PC-9 (cell line): Measurements from ENCODE around the gene CHML. TPM values are rescaled to one million over a fixed set of nuclear protein-coding genes. Genes with fewer than 3 reads are reported as not detected.
"Not testable (repeated sequence)": the region's sequence is repeated elsewhere in the genome, so short reads cannot be mapped to it uniquely, and the experiment has no call there.

ENCODE experiments used
- BruUV-seq: library from RNA; stranded (reverse); fragments of 400-500 nt; replicated peaks from 2 replicates; lab custom pipeline; 2021; lab: Mats Ljungman, UMichigan
- CTCF ChIA-PET: fragments of 300-600 bp; sonication (Branson Sonifier 250); formaldehyde crosslinking; loops from one replicate; lab custom pipeline; 2022; ENCODE audit warnings: antibody characterized with exemption; lab: Charles Lee
- POLR2A ChIA-PET: fragments of 300-600 bp; sonication (Branson Sonifier 250); formaldehyde crosslinking; loops from one replicate; lab custom pipeline; 2022; ENCODE audit warnings: antibody characterized with exemption; ENCODE audit not compliant: unreplicated experiment; lab: Charles Lee
- DNase-seq, 2 experiments: peaks; one replicate each; pipeline versions ENCODE4 v3.0.0 to v3.0.0-alpha.2; 2015 to 2022; ENCODE audit warnings: mixed read lengths in 1 of 2
- H2AFZ ChIP-seq: fragments of 200-600 bp; sonication (generic); 2 replicates; pipeline ENCODE4 v1.8.1; 2017; ENCODE audit warnings: antibody characterized with exemption
- H3F3A ChIP-seq: fragments of 200-600 bp; sonication (generic); 2 replicates; pipeline ENCODE4 v1.8.1; 2017; ENCODE audit warnings: antibody characterized with exemption, mild to moderate bottlenecking, low read depth; ENCODE audit not compliant: insufficient read depth
- H3K27ac ChIP-seq: fragments of 200-600 bp; sonication (generic); 2 replicates; pipeline ENCODE4 v1.6.1; 2016; ENCODE audit warnings: mixed run types
- H3K27me3 ChIP-seq: fragments of 200-600 bp; sonication (generic); 2 replicates; pipeline ENCODE4 v1.6.1; 2016; ENCODE audit warnings: low read depth, mixed run types; ENCODE audit not compliant: insufficient read depth
- H3K36me3 ChIP-seq: fragments of 200-600 bp; sonication (generic); 2 replicates; pipeline ENCODE4 v1.6.1; 2016; ENCODE audit warnings: low read depth, mixed run types
- H3K4me1 ChIP-seq: fragments of 200-600 bp; sonication (generic); replicated peaks from 2 replicates; pipeline ENCODE4 v1.6.1; 2016; ENCODE audit warnings: mixed run types; ENCODE audit not compliant: insufficient read depth
- H3K4me2 ChIP-seq: fragments of 200-600 bp; sonication (generic); 2 replicates; pipeline ENCODE4 v1.6.1; 2017; ENCODE audit warnings: mixed run types
- H3K4me3 ChIP-seq: fragments of 200-600 bp; sonication (generic); 2 replicates; pipeline ENCODE4 v1.6.1; 2016; ENCODE audit warnings: mixed run types
- H3K79me2 ChIP-seq: fragments of 200-600 bp; sonication (generic); 2 replicates; pipeline ENCODE4 v1.6.1; 2017; ENCODE audit warnings: low read depth, mixed run types
- H3K9me2 ChIP-seq: fragments of 200-600 bp; sonication (generic); 2 replicates; pipeline ENCODE4 v1.8.1; 2017; ENCODE audit warnings: mild to moderate bottlenecking; ENCODE audit not compliant: insufficient read depth
- H3K9me3 ChIP-seq: fragments of 200-600 bp; sonication (generic); 2 replicates; pipeline ENCODE4 v1.8.1; 2016; ENCODE audit warnings: low read depth; ENCODE audit not compliant: insufficient read depth
- H4K20me1 ChIP-seq: fragments of 200-600 bp; sonication (generic); 2 replicates; pipeline ENCODE4 v1.8.1; 2017; ENCODE audit not compliant: insufficient read depth
- EZH2 ChIP-seq: fragments of 200-600 bp; sonication (generic); IDR thresholded peaks from 2 replicates; pipeline ENCODE4 v1.8.0; 2017; ENCODE audit warnings: antibody characterized with exemption, low read depth
- intact Hi-C: fragments of 100-400 bp; cut with micrococcal nuclease; formaldehyde crosslinking; loops from one replicate; pipeline ENCODE4 v1.10.0; 2022; ENCODE audit not compliant: unreplicated experiment
- total RNA-seq: library from RNA; stranded (reverse); gene quantifications from 2 replicates; pipeline ENCODE4 v1.2.3, GENCODE V29; 2021
- TF ChIP-seq, protein P1 (sequence below): fragments of 200-600 bp; sonication (generic); conservative IDR thresholded peaks from 2 replicates; pipeline ENCODE4 v1.6.1; 2017; ENCODE audit warnings: mixed run types, antibody characterized with exemption, mild to moderate bottlenecking, moderate library complexity

The CHML gene
- total RNA-seq, 1 experiment from 2014 or later, result 47.8 TPM

DNA sequence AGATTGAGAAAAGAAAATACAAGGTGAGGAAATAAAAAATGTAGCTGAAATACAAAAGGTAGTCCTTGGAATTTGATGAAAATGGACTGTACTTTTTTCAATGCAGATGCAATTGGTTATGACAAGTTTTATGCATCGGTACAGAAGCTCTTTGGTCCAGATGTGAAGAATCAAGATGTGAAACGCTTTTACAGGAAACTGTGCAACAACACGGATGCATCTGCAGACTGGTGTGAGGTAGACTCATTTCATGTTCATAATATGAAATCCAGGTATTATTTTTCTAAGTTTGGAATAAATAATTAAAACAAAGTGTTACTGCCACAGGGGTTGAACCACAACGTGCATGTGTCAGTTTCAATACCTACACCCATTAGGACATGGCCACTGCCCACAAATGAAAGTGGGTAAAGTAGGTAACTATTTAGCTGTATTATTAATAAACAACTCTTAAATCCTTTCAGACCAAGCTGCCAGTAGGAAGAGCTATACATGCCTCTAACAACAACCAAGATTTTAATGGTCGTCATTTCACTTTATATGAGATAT, 20.3 kb upstream of the CHML start:
- 0 out of 2 replicates have a peak, but pooled peaks cover 6% of the 10 kb centered on the region for H3F3A ChIP-seq
- no peaks in the 10 kb centered on the region for H3K9me3 ChIP-seq
- no peak overlapping the region for H3K27ac ChIP-seq
- no peaks in the 10 kb centered on the region for H4K20me1 ChIP-seq
- H3K27me3 ChIP-seq, result no peaks in the 10 kb centered on the region
- peaks cover 11% of the 10 kb centered on the region for H3K4me1 ChIP-seq
- no peak overlapping the region for H2AFZ ChIP-seq
- H3K4me3 ChIP-seq, result no peak overlapping the region
- ChIA-PET CTCF (no interaction called here), POLR2A (no interaction called here)
- BruUV-seq, result no TSS peak
- H3K36me3 ChIP-seq, result no peaks in the 10 kb centered on the region
- H3K79me2 ChIP-seq, result no peaks in the 10 kb centered on the region
- no peak for TF ChIP-seq EZH2
- TF ChIP-seq, protein P1, sequence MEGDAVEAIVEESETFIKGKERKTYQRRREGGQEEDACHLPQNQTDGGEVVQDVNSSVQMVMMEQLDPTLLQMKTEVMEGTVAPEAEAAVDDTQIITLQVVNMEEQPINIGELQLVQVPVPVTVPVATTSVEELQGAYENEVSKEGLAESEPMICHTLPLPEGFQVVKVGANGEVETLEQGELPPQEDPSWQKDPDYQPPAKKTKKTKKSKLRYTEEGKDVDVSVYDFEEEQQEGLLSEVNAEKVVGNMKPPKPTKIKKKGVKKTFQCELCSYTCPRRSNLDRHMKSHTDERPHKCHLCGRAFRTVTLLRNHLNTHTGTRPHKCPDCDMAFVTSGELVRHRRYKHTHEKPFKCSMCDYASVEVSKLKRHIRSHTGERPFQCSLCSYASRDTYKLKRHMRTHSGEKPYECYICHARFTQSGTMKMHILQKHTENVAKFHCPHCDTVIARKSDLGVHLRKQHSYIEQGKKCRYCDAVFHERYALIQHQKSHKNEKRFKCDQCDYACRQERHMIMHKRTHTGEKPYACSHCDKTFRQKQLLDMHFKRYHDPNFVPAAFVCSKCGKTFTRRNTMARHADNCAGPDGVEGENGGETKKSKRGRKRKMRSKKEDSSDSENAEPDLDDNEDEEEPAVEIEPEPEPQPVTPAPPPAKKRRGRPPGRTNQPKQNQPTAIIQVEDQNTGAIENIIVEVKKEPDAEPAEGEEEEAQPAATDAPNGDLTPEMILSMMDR, result no peak
- intact Hi-C loops, result no loop called here
- no peak overlapping the region for H3K4me2 ChIP-seq
- no peak for DNase-seq
- H3K9me2 ChIP-seq, result no peaks in the 10 kb centered on the region

DNA sequence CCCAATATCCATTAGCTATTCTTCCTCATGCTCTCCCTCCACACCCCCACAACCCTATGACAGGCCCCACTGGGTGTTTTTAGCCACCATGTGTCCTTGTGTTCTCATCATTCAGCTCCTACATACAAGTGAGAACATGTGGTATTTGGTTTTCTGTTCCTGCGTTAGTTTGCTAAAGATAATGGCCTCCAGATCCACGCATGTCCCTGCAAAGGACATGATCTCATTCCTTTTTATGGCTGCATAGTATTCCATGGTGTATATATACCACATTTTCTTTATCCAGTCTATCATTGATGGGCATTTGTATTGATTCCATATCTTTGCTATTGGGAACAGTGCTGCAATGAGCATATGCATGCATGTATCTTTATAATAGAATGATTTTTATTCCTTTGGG, 18.8 kb upstream of the CHML start:
- DNase-seq, POLR2A ChIA-PET, H3K36me3 ChIP-seq, H3K79me2 ChIP-seq, H3K27ac ChIP-seq, H3K9me2 ChIP-seq, H2AFZ ChIP-seq, intact Hi-C loops, CTCF ChIA-PET, H3K27me3 ChIP-seq, H3K4me3 ChIP-seq, H3K4me2 ChIP-seq, H3K9me3 ChIP-seq, H4K20me1 ChIP-seq, H3F3A ChIP-seq, BruUV-seq: not testable (repeated sequence)
- peaks cover 11% of the 10 kb centered on the region for H3K4me1 ChIP-seq

DNA sequence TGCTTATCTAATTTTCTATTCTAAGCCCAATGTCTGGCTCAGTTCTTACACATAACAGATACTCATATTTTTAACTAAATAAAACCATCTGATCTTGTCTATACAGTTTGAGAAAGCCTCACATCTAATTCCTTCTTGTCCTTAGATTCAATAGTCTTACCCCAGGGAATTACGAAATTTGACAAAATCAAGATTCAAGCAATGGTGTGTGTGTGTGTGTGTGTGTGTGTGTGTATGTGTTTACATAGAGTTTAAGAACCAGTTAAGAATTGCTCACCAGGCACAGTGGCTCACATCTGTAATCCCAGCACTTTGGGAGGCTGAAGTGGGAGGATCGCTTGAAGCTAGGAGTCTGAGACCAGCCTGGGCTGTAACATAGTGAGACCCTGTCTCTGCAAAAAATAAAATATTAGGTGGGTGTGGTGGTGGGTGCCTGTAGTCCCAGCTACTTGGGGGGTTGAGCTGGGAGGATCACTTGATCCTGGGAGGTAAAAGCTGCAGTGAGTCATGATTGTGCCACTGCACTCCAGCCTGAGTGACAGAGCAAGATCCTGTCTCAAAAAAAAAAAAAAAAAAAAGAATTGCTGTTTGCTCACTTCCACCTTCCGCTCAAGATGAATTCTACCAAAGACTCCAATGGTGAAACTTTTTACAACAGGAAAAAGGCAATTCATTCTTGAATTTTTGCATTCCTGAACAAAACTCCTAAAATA, 18.1 kb upstream of the CHML start:
- H3K4me2 ChIP-seq, result no peak overlapping the region
- BruUV-seq, result no TSS peak
- H3K36me3 ChIP-seq, result no peaks in the 10 kb centered on the region
- POLR2A ChIA-PET, result no interaction called here
- H3K4me3 ChIP-seq, result no peak overlapping the region
- H3K27ac ChIP-seq, result no peak overlapping the region
- TF ChIP-seq EZH2, result no peak
- TF ChIP-seq, protein P1, result no peak
- H4K20me1 ChIP-seq, result no peaks in the 10 kb centered on the region
- no peak overlapping the region for H2AFZ ChIP-seq
- H3K79me2 ChIP-seq, result no peaks in the 10 kb centered on the region
- H3K27me3 ChIP-seq, result no peaks in the 10 kb centered on the region
- H3F3A ChIP-seq, result 0 out of 2 replicates have a peak, but pooled peaks cover 6% of the 10 kb centered on the region
- intact Hi-C loops, result no loop called here
- H3K4me1 ChIP-seq, result peaks cover 11% of the 10 kb centered on the region
- no peaks in the 10 kb centered on the region for H3K9me3 ChIP-seq
- H3K9me2 ChIP-seq, result no peaks in the 10 kb centered on the region
- peak in 1 of 2 experiments; percentile 46 for DNase-seq
- CTCF ChIA-PET, result no interaction called here
